ENCODE results near the gene RAP1GAP2. TPM values are rescaled to one million over a fixed set of nuclear protein-coding genes. Genes with fewer than 3 reads are reported as not detected.

Gene RAP1GAP2
- total RNA-seq (2014; rRNA removed; shearing (Covaris generic)) (10.9 and 11.3 TPM in 2 replicates), total RNA-seq (2022) (23.8 and 28.2 TPM in 2 replicates), Bru-seq, nascent RNA (percentile 44 among the genes with signal in this experiment), BruChase-seq, experiment 1, labeled RNA remaining after a 6-hour chase (percentile 44 among the genes with signal in this experiment), BruChase-seq, experiment 2, labeled RNA remaining after a 2-hour chase (percentile 47 among the genes with signal in this experiment)
- long read RNA-seq, full-length matches to known transcripts: 8 of 12 reads
- long read RNA-seq, partial matches to known transcripts: 2 of 12 reads
- long read RNA-seq, other reads (novel, unspliced or antisense): 2 of 12 reads

DNA sequence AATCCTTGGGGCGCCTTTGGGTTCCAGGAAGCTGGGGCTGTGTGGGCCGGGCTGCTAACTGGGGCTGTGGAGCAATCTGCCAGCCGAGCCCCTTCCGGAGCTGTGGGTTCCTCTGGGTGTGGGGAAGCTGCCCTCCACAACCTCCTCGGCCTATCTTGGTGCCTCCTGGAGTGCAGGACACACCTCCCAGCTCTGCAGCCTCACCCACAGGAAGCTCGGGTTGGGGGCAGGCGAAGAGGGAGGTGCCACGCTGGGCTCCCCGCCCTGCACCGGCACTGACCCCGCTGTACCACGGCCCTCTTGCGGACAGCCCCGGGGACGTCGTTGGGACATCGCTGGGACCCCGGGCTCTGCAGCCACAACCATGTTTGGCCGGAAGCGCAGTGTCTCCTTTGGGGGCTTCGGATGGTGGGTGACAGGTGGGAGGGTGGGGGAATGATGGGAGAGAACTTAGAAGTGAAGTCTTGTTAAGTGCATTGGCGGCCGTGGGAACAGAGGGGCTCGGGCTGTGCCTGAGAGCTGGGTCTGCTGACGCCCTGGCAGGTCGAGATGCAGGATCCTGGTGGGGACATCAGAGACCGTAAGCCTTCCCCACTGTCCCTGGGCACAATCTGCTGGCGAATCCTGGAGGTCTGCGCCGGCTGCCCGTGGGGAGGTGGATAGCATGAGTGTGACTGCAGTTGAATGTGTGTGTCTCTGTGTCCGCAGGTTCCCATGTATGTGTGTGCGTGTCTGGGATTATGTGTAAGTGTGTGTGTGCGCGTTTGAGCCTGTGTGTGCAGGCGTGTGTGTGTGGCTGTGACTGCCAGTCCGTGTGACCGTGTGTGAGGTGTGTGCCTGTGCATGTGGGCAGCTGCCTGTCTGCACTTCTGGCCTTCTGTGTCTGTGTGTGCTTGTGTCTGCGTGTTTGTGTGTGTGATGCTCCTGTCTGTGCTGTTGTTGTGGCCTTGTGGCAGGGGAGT lies at the start of gene RAP1GAP2:
TSS of gene RAP1GAP2 (plus strand) at position 275 of the 962 bp plus-strand sequence. CDS start at position 365, 90 bp downstream.
- H3K9me2 ChIP-seq (ENCODE audit: insufficient read depth, low read length): no peaks in the 10 kb centered on the region
- DNase-seq (ENCODE audit: low spot score): no peak
- intact Hi-C loops (cut with micrococcal nuclease; ENCODE audit: unreplicated experiment): no loop called here
- no peak within 1 kb of the TSS for H2AFZ ChIP-seq (ENCODE audit: low read length)
- no TSS peak for BruUV-seq (replicated peaks)
- no peak within 1 kb of the TSS for H3K4me3 ChIP-seq (ENCODE audit: low read depth, low read length, poor library complexity, severe bottlenecking)
- H3K9me3 ChIP-seq (ENCODE audit: low read length): no peaks in the 10 kb centered on the region
- H4K20me1 ChIP-seq (ENCODE audit: insufficient read depth, low read length): no peaks in the 10 kb centered on the region
- no peaks in the 10 kb centered on the region for H3K79me2 ChIP-seq (ENCODE audit: insufficient read depth, low read depth, low read length)
- H3K4me1 ChIP-seq (ENCODE audit: insufficient read depth, low read length, poor library complexity, severe bottlenecking): peaks cover 7% of the 10 kb centered on the region
- CTCF ChIA-PET (ENCODE audit: unreplicated experiment): no interaction called here
- TF ChIP-seq CTCF (conservative IDR thresholded peaks at IDR 0.05; ENCODE audit: low read length): no peak
- no peak for TF ChIP-seq EZH2phosphoT487 (IDR thresholded peaks at IDR 0.05; ENCODE audit: borderline replicate concordance, low read depth, low read length)
- no peaks in the 10 kb centered on the region for H3K36me3 ChIP-seq (ENCODE audit: insufficient read depth, low read length)
- H3K4me2 ChIP-seq (ENCODE audit: low read length): no peak within 1 kb of the TSS
- H3K27ac ChIP-seq (ENCODE audit: low read depth, low read length, poor library complexity, severe bottlenecking): no peak within 1 kb of the TSS
- POLR2A ChIA-PET: no interaction called here

DNA sequence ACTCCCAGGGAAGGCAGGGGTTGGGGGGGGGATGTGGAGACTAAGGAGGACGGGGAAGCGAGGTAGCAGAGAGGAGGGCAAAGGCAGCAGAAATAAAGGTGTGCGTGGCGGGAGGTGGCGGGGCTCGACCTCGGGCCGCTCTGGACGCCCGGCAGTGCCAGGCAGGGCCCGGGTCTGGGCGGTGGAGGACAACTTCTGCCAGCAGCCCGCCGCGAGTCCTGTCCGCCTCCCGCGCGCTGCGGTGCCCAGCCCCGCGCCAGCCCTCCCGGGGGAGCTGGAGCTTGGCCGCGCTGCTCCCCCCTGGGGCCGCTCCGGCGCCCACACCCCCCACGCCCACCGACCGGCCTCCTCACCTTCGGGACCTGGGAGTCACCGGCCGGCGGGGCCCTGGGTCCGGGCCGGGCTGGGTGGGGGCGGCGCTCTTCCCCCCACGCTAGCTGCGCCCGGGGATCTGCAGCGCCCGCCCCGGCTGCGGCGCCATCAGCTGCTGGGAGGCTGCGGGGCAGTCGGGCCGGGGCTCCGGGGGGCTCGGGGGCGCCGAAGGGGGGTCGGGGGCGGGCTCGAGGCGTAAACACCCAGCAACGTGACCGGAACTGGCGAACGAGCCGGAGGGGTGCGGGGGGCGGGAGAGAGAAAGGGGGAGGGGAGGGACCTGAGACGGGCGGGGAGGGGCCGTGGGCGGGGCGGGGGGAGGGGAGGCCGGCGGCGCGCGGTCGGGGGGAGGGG lies 47.0 kb upstream of the RAP1GAP2 start, which contains the start of gene CCDC92B:
TSS of gene CCDC92B (minus strand) at position 595 of the 726 bp plus-strand sequence. CDS start 14,507 bp downstream, outside the sequence.
- ChIA-PET CTCF (ENCODE audit: unreplicated experiment) (no interaction called here), POLR2A (no interaction called here)
- no peak for DNase-seq (ENCODE audit: low spot score)
- no peaks in the 10 kb centered on the region for H3K9me2 ChIP-seq (ENCODE audit: insufficient read depth, low read length)
- no peak within 1 kb of the TSS for H3K4me2 ChIP-seq (ENCODE audit: low read length)
- H3K27ac ChIP-seq (ENCODE audit: low read depth, low read length, poor library complexity, severe bottlenecking): no peak within 1 kb of the TSS
- no peaks in the 10 kb centered on the region for H3K36me3 ChIP-seq (ENCODE audit: insufficient read depth, low read length)
- H3K9me3 ChIP-seq (ENCODE audit: low read length): no peaks in the 10 kb centered on the region
- H3K4me1 ChIP-seq (ENCODE audit: insufficient read depth, low read length, poor library complexity, severe bottlenecking): no peaks in the 10 kb centered on the region
- H4K20me1 ChIP-seq (ENCODE audit: insufficient read depth, low read length): no peaks in the 10 kb centered on the region
- intact Hi-C loops (cut with micrococcal nuclease; ENCODE audit: unreplicated experiment): no loop called here
- H3K79me2 ChIP-seq (ENCODE audit: insufficient read depth, low read depth, low read length): no peaks in the 10 kb centered on the region
- H2AFZ ChIP-seq (ENCODE audit: low read length): no peak within 1 kb of the TSS
- no peak within 1 kb of the TSS for H3K4me3 ChIP-seq (ENCODE audit: low read depth, low read length, poor library complexity, severe bottlenecking)
- TF ChIP-seq EZH2phosphoT487 (IDR thresholded peaks at IDR 0.05; ENCODE audit: borderline replicate concordance, low read depth, low read length) (no peak), CTCF (conservative IDR thresholded peaks at IDR 0.05; ENCODE audit: low read length) (no peak)
- BruUV-seq (replicated peaks): no TSS peak
